Bronchial epithelial cell (primary cell): ENCODE results near the gene EXD2. TPM values are rescaled to one million over a fixed set of nuclear protein-coding genes. Genes with fewer than 3 reads are reported as not detected.
A peak's percentile ranks its signal among the peaks of the same experiment; 100 is the strongest.
"Not testable (repeated sequence)": the region's sequence is repeated elsewhere in the genome, so short reads cannot be mapped to it uniquely, and the experiment has no call there.

Experiments used
- DNase-seq: peaks from one replicate; pipeline ENCODE4 v3.0.0-alpha.2; 2010; ENCODE audit warnings: low read depth
- FAIRE-seq: peaks from 2 replicates; lab custom pipeline; 2011; peaks lifted over from hg19 to GRCh38; lab: Jason Lieb, UNC
- H3K27me3 ChIP-seq: 2 replicates; pipeline ENCODE4 v1.5.1; 2011; ENCODE audit warnings: low read length; ENCODE audit not compliant: control insufficient read depth, insufficient read depth
- H3K36me3 ChIP-seq: 2 replicates; pipeline ENCODE4 v1.5.1; 2011; ENCODE audit warnings: low read length; ENCODE audit not compliant: control insufficient read depth, insufficient read depth
- H3K4me3 ChIP-seq: 2 replicates; pipeline ENCODE4 v1.5.1; 2011; ENCODE audit warnings: mild to moderate bottlenecking, low read depth, low read length, control low read depth
- total RNA-seq: library from RNA; depleted of rRNA; stranded (reverse); fragments of >200 nt; gene quantifications from 2 replicates; pipeline ENCODE4 v1.2.1, GENCODE V29; 2014
- TF ChIP-seq, protein P1 (sequence below): IDR thresholded peaks from 2 replicates; pipeline ENCODE4 v1.5.1; 2011; ENCODE audit warnings: mild to moderate bottlenecking, moderate library complexity, low read length, control low read depth, inconsistent platforms; ENCODE audit not compliant: insufficient read depth, severe bottlenecking

Gene EXD2
- total RNA-seq, 1 donor from 2014 or later: 15.5 TPM

- Histone ChIP-seq H3K36me3 (no peaks in the 10 kb centered on the region), H3K27me3 (peaks cover 2% of the 10 kb centered on the region), H3K4me3 (no peak overlapping the region)
- FAIRE-seq: no peak
- peak; percentile 76 for DNase-seq
- TF ChIP-seq, protein P1, sequence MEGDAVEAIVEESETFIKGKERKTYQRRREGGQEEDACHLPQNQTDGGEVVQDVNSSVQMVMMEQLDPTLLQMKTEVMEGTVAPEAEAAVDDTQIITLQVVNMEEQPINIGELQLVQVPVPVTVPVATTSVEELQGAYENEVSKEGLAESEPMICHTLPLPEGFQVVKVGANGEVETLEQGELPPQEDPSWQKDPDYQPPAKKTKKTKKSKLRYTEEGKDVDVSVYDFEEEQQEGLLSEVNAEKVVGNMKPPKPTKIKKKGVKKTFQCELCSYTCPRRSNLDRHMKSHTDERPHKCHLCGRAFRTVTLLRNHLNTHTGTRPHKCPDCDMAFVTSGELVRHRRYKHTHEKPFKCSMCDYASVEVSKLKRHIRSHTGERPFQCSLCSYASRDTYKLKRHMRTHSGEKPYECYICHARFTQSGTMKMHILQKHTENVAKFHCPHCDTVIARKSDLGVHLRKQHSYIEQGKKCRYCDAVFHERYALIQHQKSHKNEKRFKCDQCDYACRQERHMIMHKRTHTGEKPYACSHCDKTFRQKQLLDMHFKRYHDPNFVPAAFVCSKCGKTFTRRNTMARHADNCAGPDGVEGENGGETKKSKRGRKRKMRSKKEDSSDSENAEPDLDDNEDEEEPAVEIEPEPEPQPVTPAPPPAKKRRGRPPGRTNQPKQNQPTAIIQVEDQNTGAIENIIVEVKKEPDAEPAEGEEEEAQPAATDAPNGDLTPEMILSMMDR: no peak
Observed at GRCh38 chr14:69268763-69269162, 77.5 kb downstream of the EXD2 start.

DNA sequence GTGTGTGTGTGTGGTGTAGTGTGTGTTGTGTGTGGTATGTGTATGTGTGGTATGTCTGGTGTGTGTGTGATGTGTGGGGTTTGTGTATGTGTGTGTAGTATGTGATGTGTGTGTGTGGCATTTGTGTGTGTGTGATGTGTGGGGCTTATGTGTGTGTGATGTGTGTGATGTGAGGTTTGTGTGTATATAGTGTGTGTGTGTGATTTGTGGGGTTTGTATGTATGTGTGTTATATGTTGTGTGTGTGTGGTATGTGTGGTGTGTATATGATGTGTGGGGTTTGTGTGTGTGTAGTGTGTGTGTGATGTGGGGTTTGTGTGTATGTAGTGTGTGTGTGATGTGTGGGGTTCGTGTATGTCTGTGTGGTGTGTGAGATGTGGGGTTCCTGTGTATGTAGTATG lies 78.1 kb downstream of the EXD2 start:
- Histone ChIP-seq H3K36me3 (no peaks in the 10 kb centered on the region), H3K27me3 (peaks cover 2% of the 10 kb centered on the region), H3K4me3 (no peak overlapping the region)
- TF ChIP-seq, protein P1: no peak
- DNase-seq: no peak
- FAIRE-seq: peak; percentile 97

DNA sequence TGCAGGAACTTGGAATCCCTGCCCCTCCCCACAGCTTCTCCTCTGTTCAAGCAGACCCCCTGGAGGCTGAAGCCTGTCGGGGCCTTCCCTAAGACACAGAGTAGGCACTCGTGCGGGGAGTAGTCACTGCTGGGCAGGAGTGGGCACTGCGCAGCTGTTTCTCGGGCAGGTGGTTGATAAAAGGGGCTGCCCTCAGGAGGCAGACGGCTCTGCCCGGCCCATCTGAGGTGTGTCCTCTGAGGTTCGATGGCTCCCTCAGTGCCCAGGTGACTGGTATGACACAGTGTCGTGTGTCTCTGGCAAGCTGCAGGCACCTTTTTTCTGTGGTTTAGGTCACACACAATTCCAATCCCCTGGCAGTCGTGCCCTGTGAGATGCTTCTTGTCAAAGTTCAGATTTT lies 78.8 kb downstream of the EXD2 start:
- DNase-seq: no peak
- TF ChIP-seq, protein P1: no peak
- no peak for FAIRE-seq
- Histone ChIP-seq H3K27me3 (peaks cover 2% of the 10 kb centered on the region), H3K4me3 (no peak overlapping the region), H3K36me3 (no peaks in the 10 kb centered on the region)

DNA sequence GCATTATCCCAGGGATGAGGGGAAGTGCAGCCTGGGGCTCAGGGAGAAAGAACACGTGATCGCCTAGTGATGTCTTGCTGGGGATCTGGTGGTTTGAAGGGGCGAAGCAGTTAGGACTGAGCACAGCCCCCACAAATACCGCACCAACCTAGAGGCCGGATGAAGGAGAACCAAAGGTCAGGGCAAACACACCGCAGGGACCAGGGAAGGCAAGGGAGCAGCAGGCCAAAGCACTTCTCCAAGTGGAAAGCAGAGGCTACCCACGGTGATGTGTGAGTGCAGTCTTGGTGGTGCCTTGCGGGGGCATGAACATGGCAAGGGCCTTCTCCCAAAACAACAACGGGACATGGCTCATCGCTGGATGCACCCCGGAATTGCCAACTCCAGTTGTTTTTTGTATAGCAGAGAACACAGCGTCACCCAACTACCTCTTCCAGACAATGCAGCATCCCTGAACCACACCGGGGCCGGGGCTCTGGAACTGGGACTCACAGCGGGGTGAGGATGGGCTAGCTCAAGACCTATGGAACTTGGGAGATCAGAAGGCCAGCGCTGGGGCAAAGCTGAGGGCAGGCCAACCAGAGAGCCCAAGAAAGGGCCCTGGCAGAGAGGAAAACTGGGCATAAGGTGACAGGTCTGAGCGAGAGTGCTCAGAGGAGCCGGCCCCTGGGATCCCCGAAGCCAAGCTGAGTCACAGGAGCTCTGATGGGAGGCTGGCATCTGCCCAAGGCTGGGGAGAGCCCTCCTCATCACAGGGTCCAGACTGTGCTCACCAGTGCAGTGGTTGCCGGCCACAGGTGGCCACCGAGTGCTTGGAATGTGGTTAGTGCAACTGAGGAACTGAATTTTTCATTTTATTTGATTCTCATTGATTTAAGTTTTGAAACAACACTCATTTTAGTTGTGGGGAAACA lies 79.8 kb downstream of the EXD2 start:
- FAIRE-seq: peak; percentile 70
- TF ChIP-seq, protein P1: no peak

DNA sequence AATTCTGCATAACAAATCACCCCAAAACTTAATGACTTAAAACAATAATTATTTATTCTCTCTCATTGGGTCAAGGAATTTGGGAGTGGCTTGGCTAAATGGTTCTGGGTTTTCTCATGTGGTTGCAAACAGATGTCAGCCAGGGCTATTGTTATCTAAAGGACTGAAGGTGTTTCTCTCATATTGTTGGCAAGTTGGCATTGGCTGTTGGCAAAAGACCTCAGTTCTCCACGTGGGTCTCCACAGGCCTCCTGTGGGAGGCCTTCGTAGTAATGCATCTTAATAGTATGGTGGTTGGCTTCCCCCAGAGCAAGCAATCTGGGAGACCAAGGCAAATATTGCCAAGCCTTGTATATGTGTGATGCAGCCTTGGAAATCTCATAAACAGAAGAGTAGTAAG lies 83.0 kb downstream of the EXD2 start:
- FAIRE-seq (no peak), DNase-seq (no peak)
- H3K4me3 ChIP-seq: no peak overlapping the region
- no peaks in the 10 kb centered on the region for H3K27me3 ChIP-seq
- no peaks in the 10 kb centered on the region for H3K36me3 ChIP-seq
- TF ChIP-seq, protein P1: no peak

More for the DNA sequence above, 79.8 kb downstream of the EXD2 start:
- no peak overlapping the region for H3K4me3 ChIP-seq
- no peaks in the 10 kb centered on the region for H3K36me3 ChIP-seq
- no peak for DNase-seq
- peaks cover under 1% of the 10 kb centered on the region for H3K27me3 ChIP-seq

DNA sequence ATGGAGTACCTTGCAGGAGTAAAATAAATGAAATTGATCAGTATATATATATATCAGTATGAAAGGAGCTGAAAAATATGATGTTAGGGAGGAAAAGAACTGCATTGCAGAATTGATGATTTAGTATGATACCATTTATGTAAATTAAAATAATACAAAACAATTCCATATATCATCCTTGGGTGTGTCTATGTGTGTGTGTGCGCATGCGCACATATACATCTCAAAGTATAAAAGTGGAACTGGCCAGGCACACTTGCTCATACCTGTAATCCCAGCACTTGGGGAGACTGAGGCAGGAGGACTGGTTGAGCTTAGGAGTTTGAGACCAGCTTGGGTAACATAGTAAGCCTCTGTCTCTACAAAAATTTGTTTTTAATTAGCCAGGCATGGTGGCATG lies 84.0 kb downstream of the EXD2 start:
- Histone ChIP-seq H3K27me3 (no peaks in the 10 kb centered on the region), H3K4me3 (no peak overlapping the region), H3K36me3 (no peaks in the 10 kb centered on the region)
- TF ChIP-seq, protein P1: no peak
- DNase-seq (no peak), FAIRE-seq (no peak)

GRCh38 chr14:69277356-69277755 lies 86.1 kb downstream of the EXD2 start:
- H3K4me3 ChIP-seq, H3K27me3 ChIP-seq, H3K36me3 ChIP-seq, DNase-seq, FAIRE-seq: not testable (repeated sequence)
